ENCODE measurements around the gene ARL14EP. TPM values are rescaled to one million over a fixed set of nuclear protein-coding genes. Genes with fewer than 3 reads are reported as not detected.

The ARL14EP gene
- total RNA-seq, 1 experiment from 2014 or later = 22.1 TPM

DNA sequence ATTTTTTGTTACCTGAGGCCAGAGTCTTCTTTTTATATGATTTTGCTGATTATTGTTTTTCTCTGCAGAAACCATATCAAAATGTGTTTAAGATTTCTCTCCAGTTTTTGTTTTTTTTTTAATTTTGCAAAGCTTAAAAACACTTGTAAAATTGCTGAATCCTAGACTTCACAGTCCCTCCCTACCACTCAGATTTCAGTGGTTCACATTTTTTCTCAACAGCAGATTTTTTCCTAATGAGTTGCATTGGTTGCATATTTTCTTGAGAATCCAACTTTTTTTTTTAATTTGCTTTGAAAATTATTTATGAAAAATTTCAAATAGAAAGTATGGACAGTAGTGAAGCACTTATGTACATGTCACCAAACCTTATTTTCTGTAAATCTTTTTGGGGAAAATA lies 5.8 kb downstream of the ARL14EP start:
- ChIA-PET CTCF (no interaction called here), POLR2A (no interaction called here)
- no peak overlapping the region for H3K4me3 ChIP-seq (ENCODE audit: low read depth in 2 of 2, low read length in 2 of 2)
- no peaks in the 10 kb centered on the region for H3K27me3 ChIP-seq (ENCODE audit: control insufficient read depth, insufficient read depth, low read length)
- BruUV-seq (replicated peaks) = no TSS peak
- in situ Hi-C loops (cut with HindIII; ENCODE audit: low pct_unique_long_range_greater_than_20kb, low sequenced_read_pairs) (no loop called here), intact Hi-C loops (cut with micrococcal nuclease; ENCODE audit: unreplicated experiment) (no loop called here)
- peaks cover 9% of the 10 kb centered on the region; the same call in 1 of the 2 replicates for H3K4me1 ChIP-seq (ENCODE audit: control insufficient read depth, insufficient read depth, low read length)
- no peak overlapping the region for H3K27ac ChIP-seq (ENCODE audit: low read length)
- TF ChIP-seq SIN3A (IDR thresholded peaks at IDR 0.05; ENCODE audit: borderline replicate concordance, insufficient read depth, low read depth, low read length) = no peak
- TF ChIP-seq, protein P1, sequence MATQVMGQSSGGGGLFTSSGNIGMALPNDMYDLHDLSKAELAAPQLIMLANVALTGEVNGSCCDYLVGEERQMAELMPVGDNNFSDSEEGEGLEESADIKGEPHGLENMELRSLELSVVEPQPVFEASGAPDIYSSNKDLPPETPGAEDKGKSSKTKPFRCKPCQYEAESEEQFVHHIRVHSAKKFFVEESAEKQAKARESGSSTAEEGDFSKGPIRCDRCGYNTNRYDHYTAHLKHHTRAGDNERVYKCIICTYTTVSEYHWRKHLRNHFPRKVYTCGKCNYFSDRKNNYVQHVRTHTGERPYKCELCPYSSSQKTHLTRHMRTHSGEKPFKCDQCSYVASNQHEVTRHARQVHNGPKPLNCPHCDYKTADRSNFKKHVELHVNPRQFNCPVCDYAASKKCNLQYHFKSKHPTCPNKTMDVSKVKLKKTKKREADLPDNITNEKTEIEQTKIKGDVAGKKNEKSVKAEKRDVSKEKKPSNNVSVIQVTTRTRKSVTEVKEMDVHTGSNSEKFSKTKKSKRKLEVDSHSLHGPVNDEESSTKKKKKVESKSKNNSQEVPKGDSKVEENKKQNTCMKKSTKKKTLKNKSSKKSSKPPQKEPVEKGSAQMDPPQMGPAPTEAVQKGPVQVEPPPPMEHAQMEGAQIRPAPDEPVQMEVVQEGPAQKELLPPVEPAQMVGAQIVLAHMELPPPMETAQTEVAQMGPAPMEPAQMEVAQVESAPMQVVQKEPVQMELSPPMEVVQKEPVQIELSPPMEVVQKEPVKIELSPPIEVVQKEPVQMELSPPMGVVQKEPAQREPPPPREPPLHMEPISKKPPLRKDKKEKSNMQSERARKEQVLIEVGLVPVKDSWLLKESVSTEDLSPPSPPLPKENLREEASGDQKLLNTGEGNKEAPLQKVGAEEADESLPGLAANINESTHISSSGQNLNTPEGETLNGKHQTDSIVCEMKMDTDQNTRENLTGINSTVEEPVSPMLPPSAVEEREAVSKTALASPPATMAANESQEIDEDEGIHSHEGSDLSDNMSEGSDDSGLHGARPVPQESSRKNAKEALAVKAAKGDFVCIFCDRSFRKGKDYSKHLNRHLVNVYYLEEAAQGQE (IDR thresholded peaks at IDR 0.05; ENCODE audit: insufficient read depth in 1 of 2, low read depth in 2 of 2, low read length in 1 of 2) = no peak
- TF ChIP-seq POLR2AphosphoS5 (IDR thresholded peaks at IDR 0.05; ENCODE audit: low read depth, low read length) = no peak
- no peak for TF ChIP-seq TCF7L2 (IDR thresholded peaks at IDR 0.05; ENCODE audit: low read depth, low read length)
- TF ChIP-seq, protein P2, sequence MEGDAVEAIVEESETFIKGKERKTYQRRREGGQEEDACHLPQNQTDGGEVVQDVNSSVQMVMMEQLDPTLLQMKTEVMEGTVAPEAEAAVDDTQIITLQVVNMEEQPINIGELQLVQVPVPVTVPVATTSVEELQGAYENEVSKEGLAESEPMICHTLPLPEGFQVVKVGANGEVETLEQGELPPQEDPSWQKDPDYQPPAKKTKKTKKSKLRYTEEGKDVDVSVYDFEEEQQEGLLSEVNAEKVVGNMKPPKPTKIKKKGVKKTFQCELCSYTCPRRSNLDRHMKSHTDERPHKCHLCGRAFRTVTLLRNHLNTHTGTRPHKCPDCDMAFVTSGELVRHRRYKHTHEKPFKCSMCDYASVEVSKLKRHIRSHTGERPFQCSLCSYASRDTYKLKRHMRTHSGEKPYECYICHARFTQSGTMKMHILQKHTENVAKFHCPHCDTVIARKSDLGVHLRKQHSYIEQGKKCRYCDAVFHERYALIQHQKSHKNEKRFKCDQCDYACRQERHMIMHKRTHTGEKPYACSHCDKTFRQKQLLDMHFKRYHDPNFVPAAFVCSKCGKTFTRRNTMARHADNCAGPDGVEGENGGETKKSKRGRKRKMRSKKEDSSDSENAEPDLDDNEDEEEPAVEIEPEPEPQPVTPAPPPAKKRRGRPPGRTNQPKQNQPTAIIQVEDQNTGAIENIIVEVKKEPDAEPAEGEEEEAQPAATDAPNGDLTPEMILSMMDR (IDR thresholded peaks at IDR 0.05) = no peak
- no peaks in the 10 kb centered on the region for H3K9me3 ChIP-seq (ENCODE audit: control insufficient read depth, insufficient read depth, low read depth, low read length)
- ATAC-seq (no peak), DNase-seq (ENCODE audit: low read depth, low spot score) (no peak)
- H3K36me3 ChIP-seq (ENCODE audit: control insufficient read depth, insufficient read depth, low read length) = peaks cover 26% of the 10 kb centered on the region

DNA sequence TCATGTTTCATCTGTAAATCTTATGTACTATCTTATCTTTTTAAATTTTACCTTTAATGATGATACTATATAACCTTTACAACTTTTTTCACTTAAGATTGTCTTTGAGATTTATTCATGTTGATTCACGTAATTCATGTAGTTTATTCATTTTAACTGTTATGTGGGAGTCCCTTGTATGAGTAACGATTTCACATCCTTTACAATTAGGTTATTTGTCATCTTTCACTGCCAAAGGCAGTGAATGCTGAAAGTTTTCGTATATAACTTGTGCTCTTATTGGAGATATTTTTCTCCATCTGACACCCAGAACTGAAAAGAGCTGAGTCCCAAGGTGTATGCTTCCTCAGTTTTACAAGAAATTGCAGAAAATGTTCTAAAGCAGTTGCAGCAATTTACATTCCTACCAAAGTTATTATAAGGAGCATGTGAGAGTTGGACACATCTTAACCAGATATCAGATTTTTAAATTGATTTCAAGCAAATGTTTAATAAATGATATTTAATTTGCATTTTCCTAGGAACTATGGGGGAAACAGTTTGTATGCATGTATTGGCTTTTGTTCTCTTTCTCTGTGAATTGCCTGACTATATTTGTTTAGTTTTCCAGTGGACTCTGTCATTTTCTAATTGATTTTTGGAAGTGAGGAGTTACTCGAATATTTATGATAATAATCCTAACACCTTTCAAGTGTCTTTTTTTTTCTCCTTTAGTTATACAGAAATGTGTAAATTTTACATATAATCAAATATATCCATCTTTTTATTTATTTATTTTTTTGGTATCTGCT lies 6.4 kb downstream of the ARL14EP start:
- Histone ChIP-seq H3K27ac (ENCODE audit: low read length) (no peak overlapping the region), H3K9me3 (ENCODE audit: control insufficient read depth, insufficient read depth, low read depth, low read length) (no peaks in the 10 kb centered on the region), H3K27me3 (ENCODE audit: control insufficient read depth, insufficient read depth, low read length) (no peaks in the 10 kb centered on the region), H3K4me3 (ENCODE audit: low read depth in 2 of 2, low read length in 2 of 2) (no peak overlapping the region), H3K36me3 (ENCODE audit: control insufficient read depth, insufficient read depth, low read length) (peaks cover 26% of the 10 kb centered on the region), H3K4me1 (ENCODE audit: control insufficient read depth, insufficient read depth, low read length) (peaks cover 8% of the 10 kb centered on the region; the same call in 1 of the 2 replicates)
- TF ChIP-seq POLR2AphosphoS5 (IDR thresholded peaks at IDR 0.05; ENCODE audit: low read depth, low read length) (no peak), SIN3A (IDR thresholded peaks at IDR 0.05; ENCODE audit: borderline replicate concordance, insufficient read depth, low read depth, low read length) (no peak), TCF7L2 (IDR thresholded peaks at IDR 0.05; ENCODE audit: low read depth, low read length) (no peak)
- TF ChIP-seq, protein P1 (IDR thresholded peaks at IDR 0.05; ENCODE audit: insufficient read depth in 1 of 2, low read depth in 2 of 2, low read length in 1 of 2) = no peak
- TF ChIP-seq, protein P2 (IDR thresholded peaks at IDR 0.05) = no peak
- POLR2A ChIA-PET = interaction anchor here (0.6 kb wide), 1 partner anchor 33 kb away, joined by 4 read pairs; no protein-coding TSS in a partner anchor
- CTCF ChIA-PET = no interaction called here
- no TSS peak for BruUV-seq (replicated peaks)
- intact Hi-C loops (cut with micrococcal nuclease; ENCODE audit: unreplicated experiment) (no loop called here), in situ Hi-C loops (cut with HindIII; ENCODE audit: low pct_unique_long_range_greater_than_20kb, low sequenced_read_pairs) (no loop called here)
- ATAC-seq (no peak), DNase-seq (ENCODE audit: low read depth, low spot score) (no peak)

Measured in Panc1 (cell line).